Chondrocyte (in vitro differentiated cells): Measurements from ENCODE around the gene PSMA7. TPM values are rescaled to one million over a fixed set of nuclear protein-coding genes. Genes with fewer than 3 reads are reported as not detected.
"Not testable (repeated sequence)": the region's sequence is repeated elsewhere in the genome, so short reads cannot be mapped to it uniquely, and the experiment has no call there.

Experiments used
- DNase-seq: peaks from one replicate; pipeline ENCODE4 v3.0.0; 2021; ENCODE audit warnings: mixed read lengths, low spot score
- H3K27ac Mint-ChIP-seq: one replicate; pipeline ENCODE4 v1.8.0; 2021; ENCODE audit warnings: mild to moderate bottlenecking, moderate library complexity, mixed read lengths; ENCODE audit not compliant: unreplicated experiment
- H3K27me3 Mint-ChIP-seq: 2 replicates; pipeline ENCODE4 v1.8.0; 2021; ENCODE audit warnings: low read depth, mixed read lengths
- H3K36me3 Mint-ChIP-seq: 2 replicates; pipeline ENCODE4 v1.8.0; 2021; ENCODE audit warnings: low read depth, mixed read lengths
- H3K4me1 Mint-ChIP-seq: 2 replicates; pipeline ENCODE4 v1.8.0; 2021; ENCODE audit warnings: low read depth, mild to moderate bottlenecking, mixed read lengths
- H3K4me3 Mint-ChIP-seq: one replicate; pipeline ENCODE4 v1.8.0; 2021; ENCODE audit warnings: mild to moderate bottlenecking, moderate library complexity, mixed read lengths; ENCODE audit not compliant: unreplicated experiment
- H3K9me3 Mint-ChIP-seq: 2 replicates; pipeline ENCODE4 v1.8.0; 2021; ENCODE audit warnings: low read depth, mixed read lengths
- total RNA-seq: library from RNA; stranded (reverse); gene quantifications from 3 replicates; pipeline ENCODE4 v1.2.1, GENCODE V29; 2021
- TF ChIP-seq, protein P1 (sequence below): fragments of 200-600 bp; sonication (generic); IDR thresholded peaks from 2 replicates; pipeline ENCODE4 v1.5.0; 2021; ENCODE audit warnings: antibody characterized with exemption, mild to moderate bottlenecking, moderate library complexity

PSMA7 gene
- total RNA-seq, 1 donor from 2014 or later: 226 TPM

DNA sequence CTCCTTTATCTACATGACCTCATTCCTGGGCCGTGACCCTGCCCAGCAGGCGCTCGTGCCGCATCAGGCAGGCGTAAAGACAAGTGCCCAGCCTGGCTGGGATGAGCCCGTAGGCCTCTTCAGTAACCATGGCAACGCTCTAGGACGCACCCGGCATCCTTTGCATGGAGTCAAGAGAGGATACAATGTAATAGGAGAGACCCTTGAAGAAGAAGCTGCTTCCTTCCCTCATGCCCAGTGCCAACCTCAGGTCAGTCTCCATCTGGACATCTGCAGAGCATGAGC is 25.9 kb downstream of the PSMA7 start:
- TF ChIP-seq, protein P1, sequence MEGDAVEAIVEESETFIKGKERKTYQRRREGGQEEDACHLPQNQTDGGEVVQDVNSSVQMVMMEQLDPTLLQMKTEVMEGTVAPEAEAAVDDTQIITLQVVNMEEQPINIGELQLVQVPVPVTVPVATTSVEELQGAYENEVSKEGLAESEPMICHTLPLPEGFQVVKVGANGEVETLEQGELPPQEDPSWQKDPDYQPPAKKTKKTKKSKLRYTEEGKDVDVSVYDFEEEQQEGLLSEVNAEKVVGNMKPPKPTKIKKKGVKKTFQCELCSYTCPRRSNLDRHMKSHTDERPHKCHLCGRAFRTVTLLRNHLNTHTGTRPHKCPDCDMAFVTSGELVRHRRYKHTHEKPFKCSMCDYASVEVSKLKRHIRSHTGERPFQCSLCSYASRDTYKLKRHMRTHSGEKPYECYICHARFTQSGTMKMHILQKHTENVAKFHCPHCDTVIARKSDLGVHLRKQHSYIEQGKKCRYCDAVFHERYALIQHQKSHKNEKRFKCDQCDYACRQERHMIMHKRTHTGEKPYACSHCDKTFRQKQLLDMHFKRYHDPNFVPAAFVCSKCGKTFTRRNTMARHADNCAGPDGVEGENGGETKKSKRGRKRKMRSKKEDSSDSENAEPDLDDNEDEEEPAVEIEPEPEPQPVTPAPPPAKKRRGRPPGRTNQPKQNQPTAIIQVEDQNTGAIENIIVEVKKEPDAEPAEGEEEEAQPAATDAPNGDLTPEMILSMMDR: no peak
- DNase-seq: no peak
- Mint-ChIP-seq H3K27ac (no peak overlapping the region), H3K4me3 (no peak overlapping the region), H3K36me3 (no peaks in the 10 kb centered on the region), H3K27me3 (peaks cover 25% of the 10 kb centered on the region), H3K4me1 (peaks cover 17% of the 10 kb centered on the region), H3K9me3 (no peaks in the 10 kb centered on the region)

DNA sequence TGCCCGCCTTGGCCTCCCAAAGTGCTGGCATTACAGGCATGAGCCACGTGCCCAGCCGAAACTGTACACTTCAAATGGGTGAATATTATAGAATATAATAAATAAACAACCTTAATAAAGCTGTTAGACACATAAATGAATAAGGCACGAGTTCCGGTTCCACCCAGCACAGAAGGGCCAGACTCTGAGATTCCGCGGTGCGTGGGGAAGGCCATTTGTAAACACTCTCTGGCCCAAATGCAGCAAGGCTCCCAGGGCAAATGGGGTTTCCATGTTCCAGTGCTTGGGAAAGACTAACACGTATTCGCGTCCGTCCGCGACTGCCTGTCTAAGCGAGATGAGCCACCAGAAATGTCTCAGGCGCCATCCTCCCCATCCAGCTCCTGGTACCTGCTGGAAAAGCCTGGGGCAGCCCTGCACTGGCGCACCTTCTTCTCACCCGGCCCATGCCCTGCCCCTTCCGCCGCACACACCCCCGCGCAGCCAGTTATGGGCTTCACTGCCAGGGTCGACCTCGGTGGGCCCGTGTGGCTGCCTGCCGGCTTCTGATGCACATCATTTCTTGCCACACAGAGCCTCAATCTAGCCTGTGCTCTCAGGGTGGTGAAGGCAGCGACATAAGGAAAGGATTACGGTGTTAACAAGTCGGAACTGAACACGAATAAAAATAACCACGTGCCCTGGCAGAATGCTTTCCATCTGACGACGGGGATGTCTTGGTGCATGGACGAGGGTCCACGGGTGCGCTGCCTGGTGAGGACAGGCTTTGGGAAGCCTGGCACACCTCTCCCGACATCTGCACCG is 26.4 kb downstream of the PSMA7 start:
- TF ChIP-seq, protein P1: no peak
- Mint-ChIP-seq H3K27me3 (peaks cover 25% of the 10 kb centered on the region), H3K36me3 (no peaks in the 10 kb centered on the region), H3K27ac (no peak overlapping the region), H3K4me1 (peaks cover 17% of the 10 kb centered on the region), H3K9me3 (no peaks in the 10 kb centered on the region), H3K4me3 (no peak overlapping the region)
- no peak for DNase-seq

DNA sequence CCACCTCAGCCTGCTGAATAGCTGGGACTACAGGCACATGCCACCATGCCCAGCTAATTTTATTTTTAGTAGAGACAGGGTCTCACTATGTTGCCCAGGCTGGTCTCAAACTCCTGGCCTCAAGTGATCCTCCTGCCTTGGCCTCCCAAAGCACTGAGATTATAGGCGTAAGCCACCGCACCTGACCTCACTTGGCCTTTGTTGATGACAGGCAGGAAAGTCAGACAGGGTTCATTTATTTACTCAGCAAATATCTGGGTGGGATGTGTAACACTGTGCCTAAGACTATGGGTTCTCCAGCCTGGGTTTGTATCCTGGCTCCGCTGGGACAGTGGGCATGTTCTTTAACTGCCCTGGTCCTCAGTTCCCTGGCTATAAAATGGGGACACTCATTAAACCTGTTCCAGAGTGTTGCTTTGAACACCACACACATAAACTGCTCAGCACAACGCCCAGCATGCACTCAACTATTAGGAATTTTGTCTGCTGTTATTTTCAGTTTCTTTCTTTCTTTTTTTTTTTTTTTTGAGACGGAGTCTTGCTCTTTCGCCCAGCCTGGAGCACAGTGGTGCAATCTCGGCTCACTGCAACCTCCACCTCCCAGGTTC is 27.3 kb downstream of the PSMA7 start:
- H3K9me3 Mint-ChIP-seq, DNase-seq, H3K27ac Mint-ChIP-seq, H3K36me3 Mint-ChIP-seq, H3K4me3 Mint-ChIP-seq: not testable (repeated sequence)
- peaks cover 25% of the 10 kb centered on the region for H3K27me3 Mint-ChIP-seq
- H3K4me1 Mint-ChIP-seq: peaks cover 13% of the 10 kb centered on the region

DNA sequence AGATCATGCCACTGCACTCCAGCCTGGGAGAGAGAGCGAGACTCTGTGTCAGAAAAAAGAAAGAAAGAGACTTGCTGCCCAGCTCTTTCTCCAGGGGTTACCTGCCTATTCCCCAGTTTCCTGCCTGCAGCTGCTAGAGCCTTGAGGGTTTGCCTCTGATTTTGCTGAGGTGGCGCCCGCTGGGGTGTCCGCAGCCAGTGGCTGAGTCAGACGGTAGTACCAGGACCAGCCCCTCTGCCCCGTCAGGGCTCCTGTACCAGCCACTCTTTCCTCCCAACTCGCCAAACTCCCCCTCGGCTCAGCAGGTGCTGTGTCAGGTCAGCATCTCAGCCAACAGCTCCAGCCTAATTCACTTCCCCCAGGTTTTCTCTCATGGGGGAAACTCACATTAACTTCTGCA is 28.3 kb downstream of the PSMA7 start:
- no peak for DNase-seq
- Mint-ChIP-seq H3K4me3 (no peak overlapping the region), H3K9me3 (peaks cover 11% of the 10 kb centered on the region), H3K27ac (no peak overlapping the region), H3K36me3 (peaks cover 3% of the 10 kb centered on the region), H3K27me3 (peaks cover 25% of the 10 kb centered on the region), H3K4me1 (peaks cover 4% of the 10 kb centered on the region)
- TF ChIP-seq, protein P1: no peak

DNA sequence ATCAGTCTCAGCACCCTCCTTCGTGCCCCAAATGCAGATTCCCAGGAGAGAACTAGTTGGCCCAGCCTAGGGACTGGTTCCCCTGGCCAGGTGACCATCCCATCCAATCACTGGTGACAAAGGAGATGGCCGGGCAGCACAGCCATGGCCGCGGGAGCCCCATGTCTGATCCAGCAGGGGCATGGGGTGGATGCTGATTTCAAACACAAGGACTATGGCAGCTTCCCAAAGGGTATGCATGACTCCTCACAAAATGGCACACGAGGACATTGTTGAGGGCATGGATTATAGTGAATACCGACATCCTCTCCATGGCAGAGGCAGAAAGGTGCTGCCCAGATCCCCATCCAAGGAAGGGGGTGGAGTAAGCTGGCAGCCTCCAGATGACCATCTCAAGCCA is 30.8 kb downstream of the PSMA7 start:
- Mint-ChIP-seq H3K9me3 (peaks cover 25% of the 10 kb centered on the region), H3K4me3 (no peak overlapping the region), H3K36me3 (peaks cover 10% of the 10 kb centered on the region), H3K4me1 (no peaks in the 10 kb centered on the region), H3K27ac (no peak overlapping the region), H3K27me3 (peaks cover 12% of the 10 kb centered on the region)
- no peak for DNase-seq
- TF ChIP-seq, protein P1: no peak

DNA sequence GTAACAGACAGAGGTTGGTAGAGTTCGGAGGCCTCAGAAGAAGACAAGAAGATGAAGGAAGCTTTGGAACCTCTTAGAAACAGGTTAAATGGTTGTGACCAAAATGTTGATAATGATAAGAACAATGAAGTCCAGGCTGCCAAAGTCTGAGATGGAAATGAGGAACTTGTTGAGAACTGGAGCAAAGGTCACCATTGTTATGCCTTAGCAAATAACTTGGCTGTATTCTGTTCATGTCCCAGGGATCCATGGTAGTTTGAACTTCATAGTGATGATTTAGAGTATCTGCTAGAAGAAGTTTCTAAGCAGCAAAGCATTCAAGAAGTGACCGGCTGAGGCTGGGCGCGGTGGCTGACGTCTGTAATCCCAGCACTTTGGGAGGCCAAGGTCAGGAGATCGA is 32.0 kb downstream of the PSMA7 start:
- H3K9me3 Mint-ChIP-seq: peaks cover 25% of the 10 kb centered on the region
- no peak for DNase-seq
- peaks cover 10% of the 10 kb centered on the region for H3K36me3 Mint-ChIP-seq
- H3K27me3 Mint-ChIP-seq: peaks cover 7% of the 10 kb centered on the region
- H3K4me1 Mint-ChIP-seq: no peaks in the 10 kb centered on the region
- TF ChIP-seq, protein P1: no peak
- H3K27ac Mint-ChIP-seq: no peak overlapping the region
- H3K4me3 Mint-ChIP-seq: no peak overlapping the region
